ENCODE results near the gene ATG4B. TPM values are rescaled to one million over a fixed set of nuclear protein-coding genes. Genes with fewer than 3 reads are reported as not detected.

The ATG4B gene
- total and polyA plus RNA-seq, 2 of the 8 experiments (the other 6 are each of a cell fraction or from before 2014, with no cell fraction given) = 103 to 155 TPM

DNA sequence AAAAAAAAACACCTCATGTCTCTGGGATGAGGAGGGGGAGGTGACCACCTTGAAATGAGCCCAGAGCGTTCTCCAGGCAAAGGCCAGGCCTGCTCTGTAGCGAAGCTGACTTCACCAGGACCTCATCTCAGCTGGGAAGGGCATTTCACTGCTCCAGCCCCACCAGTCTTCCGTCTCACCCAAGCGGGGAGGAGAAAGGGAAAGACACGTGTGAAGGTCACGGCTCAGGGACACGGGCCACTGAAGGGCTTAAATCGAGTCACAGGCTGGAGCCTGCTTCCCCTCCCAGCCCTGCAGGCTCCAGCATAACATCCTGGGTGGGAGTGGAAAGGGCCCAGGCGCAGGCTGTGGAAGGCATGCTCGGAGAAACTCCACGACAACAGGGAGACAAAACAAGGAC, 18.7 kb upstream of the ATG4B start (continued):
- no peak for TF ChIP-seq CHD7 (IDR thresholded peaks at IDR 0.05; ENCODE audit: insufficient replicate concordance, low read length)
- no peak for TF ChIP-seq KDM1A (IDR thresholded peaks at IDR 0.05; ENCODE audit: borderline replicate concordance, low read length)
- no peak for TF ChIP-seq SAP30 (IDR thresholded peaks at IDR 0.05; ENCODE audit: insufficient read depth, insufficient replicate concordance, low read length)
- no peak for TF ChIP-seq GTF2F1 (IDR thresholded peaks at IDR 0.05; ENCODE audit: borderline replicate concordance, low read depth, low read length)
- TF ChIP-seq TEAD4 (IDR thresholded peaks at IDR 0.05; ENCODE audit: low read depth, low read length) = no peak
- TF ChIP-seq POLR2AphosphoS5 (IDR thresholded peaks at IDR 0.05; ENCODE audit: low read depth, low read length) = no peak
- no peak for TF ChIP-seq JUN (IDR thresholded peaks at IDR 0.05; ENCODE audit: low read depth, low read length)

Measured in H1 (cell line).